ENCODE data around the gene TWNK.
A peak's percentile ranks its signal among the peaks of the same experiment; 100 is the strongest.

Gene TWNK

DNA sequence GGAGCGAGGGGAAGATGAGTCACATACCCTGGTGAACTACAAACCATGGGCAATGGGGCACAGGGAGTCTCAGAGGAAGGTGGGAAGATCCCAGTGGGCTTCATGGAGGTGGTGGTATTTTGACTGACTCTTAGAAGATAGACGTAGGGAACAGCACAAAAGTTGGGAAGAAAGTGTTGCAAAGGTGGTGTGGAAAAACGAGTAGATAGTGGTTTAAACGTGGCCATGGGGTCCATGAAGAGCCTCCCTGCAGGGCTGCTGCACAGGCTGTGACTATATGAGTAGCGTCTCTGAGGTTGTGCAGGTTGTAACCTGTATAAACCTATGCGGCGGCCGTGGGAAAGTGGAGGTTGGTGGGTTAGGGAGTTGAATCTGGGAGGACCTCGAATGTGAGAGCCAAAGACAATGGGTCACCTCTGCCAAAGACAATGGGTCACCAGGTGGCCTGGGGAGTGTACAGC is 26.1 kb downstream of the TWNK start:
- DNase-seq = no peak

DNA sequence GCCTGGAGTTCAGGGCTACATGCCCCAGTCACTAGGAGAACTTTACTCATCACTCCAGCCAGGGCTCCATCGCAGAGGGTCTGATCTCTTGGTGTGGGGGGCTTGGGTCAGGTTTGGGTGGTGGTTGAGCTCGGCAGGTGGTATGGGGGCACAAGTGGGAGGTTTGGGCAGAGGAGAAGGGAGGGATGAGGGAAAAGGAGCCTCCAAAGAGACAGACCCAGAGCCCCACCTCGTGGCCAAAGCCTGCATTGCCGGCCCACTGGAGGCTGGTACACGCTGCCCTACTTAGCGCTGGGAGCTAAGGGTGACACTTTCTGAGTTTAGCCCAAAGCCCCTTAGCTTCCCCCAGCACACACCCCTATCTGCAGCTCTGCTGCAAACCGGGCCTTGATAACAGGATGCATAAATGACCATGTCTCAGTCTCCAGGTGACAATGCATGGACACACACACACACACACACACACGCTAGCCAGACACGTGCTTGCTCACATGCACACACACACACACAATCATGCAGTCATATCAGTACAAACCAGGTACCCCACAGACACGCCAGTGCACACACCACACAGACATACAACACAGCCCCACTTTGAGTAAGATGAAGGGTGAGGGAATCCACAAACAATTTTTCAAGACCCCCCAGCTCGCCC is 27.0 kb downstream of the TWNK start:
- DNase-seq = peak; percentile 86

DNA sequence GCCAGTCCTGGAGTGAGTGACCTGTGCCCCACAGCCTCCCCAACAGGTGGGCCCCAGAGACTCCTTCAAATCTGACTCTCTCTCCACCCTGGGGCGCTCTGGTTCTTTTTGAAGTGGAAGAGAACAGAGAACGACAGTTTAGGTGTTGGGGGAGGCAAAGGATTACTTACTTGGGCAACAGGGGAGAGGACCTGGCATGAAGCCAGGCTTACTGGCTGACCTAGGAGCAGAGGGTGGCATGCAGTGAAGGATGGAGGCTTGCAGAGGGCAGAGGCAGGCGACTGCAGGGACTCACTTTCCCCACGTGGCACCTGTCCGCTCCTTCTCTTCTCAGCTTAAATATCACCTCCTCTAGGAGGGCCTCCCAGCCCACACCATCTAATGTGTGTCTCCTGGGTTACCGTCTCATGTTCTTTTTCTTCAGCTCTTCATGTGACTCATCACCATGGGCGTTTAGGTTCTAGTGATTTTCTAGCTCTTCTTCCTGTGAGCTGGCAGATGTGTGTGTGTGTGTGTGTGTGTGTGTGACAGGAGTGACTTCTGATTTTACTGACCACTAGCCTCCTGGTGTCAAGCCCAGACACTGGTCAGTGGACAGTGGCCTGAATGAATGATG is 27.7 kb downstream of the TWNK start:
- peak; percentile 47 for DNase-seq

DNA sequence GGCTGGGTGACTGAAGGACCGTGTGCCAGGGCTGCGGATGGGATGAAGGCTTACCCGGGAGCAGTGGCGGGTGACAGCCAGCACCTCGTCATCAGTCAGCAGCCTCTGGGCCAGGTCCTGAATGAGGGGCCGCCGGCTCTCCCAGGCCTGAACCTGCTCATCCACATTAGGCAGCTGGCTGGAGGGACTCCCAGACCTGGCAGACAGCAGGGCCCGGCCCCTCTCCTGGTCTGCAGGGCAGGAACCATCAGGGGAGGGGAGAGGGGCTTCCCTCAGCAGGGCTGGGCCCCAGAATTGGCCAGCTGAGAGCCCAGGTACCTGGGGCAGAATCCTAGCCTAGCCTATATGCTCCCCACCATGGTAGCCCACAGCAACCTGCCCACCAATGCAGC is 28.2 kb downstream of the TWNK start:
- no peak for DNase-seq

DNA sequence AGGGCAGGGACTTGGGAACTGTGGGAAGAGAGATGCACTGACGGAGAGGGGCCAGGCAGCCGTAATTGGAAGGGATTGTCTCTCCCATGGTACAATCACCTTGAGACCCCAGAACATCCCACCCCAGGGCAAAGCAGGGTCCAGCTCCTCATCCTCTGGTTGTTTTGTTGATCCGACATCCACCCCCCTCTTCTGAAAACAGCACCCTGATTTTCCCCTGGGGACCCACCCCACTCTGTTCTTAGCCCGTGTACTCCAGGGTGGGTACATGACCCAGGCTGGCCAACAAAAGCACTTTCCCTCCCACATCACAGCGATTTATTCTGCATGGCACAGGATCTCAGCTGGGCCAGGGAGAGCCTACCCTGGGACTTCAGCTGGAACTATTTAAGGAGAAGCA is 29.5 kb downstream of the TWNK start:
- DNase-seq = no peak

DNA sequence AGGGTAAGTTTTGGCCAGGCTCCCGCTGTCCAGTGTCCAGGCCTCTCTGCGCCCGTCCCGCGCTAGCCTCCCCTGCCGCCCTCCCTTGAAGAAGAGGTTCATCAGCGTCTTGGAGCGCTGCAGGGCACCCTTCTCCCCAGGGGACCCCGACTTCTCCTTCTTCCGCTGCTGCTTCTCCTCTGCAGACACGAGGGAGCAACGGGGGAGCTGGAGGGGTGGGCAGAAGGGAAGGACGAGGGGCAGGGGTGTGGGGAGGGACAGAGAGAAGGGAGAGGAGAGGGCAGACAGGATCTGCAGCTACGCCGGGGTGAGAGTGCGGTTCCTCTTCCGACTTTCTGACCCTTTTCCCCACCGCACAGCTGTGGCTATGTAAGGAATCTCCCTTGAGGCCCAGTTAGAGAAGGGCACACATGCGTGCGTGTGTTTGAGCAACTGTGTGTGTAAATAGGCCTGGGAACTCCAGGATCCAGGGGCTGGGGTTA is 30.8 kb downstream of the TWNK start:
- no peak for DNase-seq

DNA sequence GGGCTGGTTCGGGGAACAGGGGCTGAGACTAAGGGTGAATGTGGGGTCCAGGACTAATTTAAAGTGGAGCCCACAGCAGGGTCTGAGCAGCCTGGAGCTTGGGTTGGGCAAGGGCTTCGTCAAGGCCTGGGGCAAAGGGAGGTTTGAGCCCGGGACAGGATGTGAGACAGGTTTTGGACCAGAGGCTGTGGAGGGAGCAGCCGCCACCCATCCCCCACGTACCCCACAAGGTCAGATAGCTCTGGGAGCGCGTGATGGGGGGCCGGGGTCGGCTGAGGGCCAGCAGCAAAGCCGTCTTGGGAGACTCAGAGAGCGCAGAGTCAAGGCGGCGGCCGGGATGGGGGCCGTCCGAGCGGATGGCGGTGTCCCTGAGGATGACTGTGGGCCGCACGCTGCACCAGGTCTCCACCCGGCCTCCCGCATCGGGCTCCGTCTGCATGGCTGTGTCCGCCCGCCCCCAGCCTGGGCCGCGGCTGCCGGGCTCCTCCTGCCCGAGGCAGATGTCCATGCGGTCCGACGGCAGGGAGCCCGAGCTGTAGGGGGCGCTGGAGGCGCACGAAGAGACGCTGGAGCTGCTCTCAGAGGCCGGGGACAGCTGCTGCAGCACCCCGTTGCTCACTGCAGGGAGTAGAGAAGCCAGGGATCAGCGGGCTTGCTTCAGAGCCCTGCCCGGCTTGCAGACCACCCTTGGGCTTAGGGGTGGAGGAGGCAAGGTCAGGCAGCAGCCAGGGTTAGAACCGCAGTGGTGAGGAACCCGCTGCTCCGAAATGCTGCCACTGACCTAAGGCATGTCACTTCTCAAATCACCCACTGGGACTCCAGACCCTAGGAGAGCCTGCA is 31.5 kb downstream of the TWNK start:
- DNase-seq = peak; percentile 88

DNA sequence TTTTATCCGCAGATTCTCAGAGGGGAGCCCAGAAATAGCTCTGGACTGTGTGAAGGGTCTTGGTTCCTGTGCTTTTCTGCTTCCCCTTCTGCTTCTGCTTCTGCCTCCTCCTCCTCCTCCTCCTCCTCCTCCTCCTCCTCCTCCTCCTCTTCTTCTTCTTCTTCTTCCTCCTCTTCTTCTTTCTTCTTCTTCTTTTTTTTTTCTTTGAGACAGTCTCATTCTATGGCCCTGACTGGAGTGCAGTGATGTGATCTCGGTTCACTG is 32.0 kb downstream of the TWNK start:
- DNase-seq = no peak

DNA sequence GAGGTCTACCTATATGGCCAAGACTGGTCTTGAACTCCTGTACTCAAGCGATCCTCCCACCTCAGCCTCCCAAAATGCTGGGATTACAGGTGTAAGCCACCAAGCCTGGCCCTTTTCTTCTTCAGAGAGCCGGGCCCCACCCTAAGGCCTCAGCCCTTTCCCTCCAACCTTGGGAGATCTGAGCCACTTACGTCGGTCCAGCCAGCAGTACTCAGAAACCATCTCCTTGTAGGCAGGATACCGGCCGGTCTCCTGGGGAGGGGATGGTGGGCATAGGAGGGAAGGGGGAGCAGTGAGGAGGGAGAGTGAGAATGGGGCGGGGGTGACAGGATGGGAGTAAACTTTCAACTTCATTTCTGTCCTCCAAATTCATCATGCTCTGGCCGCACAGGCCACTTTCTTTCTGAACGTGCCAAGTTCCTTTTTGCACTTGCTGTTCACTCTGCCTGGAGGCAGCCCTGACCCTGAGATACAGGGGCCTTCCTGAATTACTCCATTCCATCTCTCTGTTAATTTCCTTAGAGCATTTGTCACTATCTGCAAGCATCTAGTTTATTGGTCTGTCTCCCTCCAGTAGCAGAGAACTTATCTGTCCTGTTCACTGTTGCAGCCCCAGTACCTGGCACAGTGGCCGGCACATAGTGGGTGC is 33.2 kb downstream of the TWNK start:
- DNase-seq = no peak

DNA sequence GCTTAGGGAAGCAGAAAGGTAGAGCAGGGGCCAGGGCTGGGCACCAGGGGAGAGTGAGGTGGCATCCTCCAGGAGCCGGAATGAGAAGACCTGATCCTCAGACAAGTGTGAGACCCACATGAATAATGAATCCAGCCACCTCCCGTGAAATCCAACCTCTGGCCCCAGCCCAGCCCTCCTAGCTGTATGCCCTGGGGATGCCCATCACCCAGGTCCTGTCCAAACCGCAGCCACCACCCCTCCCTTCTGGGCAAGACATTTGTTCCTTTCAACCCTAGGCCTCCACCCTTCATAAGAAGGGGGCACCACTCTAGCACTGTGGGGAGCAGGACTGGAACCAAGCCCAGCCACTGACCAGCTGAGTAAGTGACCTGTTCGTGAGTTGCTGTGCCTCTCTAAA is 33.9 kb downstream of the TWNK start:
- no peak for DNase-seq

DNA sequence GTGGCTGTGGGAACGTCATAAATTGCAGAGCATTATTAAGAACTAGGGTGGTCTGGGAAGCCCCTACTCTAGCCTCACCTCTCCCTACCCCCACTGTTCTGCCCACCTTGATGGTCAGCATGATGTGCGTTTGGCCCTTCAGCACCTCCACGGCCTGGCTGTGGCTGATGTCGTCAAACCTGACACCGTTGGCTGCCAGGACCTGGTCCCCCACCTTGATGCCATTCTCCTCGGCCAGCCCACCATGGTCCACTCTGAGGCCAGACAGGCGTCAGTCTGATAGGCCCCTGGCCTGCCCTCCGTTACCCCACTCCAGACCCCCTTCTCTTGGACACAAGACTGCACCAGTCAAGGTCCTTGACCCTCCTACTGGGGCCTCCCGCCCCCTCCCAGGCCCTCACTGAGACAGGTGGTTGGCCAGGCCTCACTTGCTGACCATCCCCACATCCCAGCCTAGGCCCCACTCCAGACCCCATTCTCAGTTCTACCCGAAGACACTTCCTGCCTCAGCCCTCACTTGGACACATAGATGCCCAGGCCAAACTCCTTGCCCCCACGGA is 34.4 kb downstream of the TWNK start:
- DNase-seq = no peak

DNA sequence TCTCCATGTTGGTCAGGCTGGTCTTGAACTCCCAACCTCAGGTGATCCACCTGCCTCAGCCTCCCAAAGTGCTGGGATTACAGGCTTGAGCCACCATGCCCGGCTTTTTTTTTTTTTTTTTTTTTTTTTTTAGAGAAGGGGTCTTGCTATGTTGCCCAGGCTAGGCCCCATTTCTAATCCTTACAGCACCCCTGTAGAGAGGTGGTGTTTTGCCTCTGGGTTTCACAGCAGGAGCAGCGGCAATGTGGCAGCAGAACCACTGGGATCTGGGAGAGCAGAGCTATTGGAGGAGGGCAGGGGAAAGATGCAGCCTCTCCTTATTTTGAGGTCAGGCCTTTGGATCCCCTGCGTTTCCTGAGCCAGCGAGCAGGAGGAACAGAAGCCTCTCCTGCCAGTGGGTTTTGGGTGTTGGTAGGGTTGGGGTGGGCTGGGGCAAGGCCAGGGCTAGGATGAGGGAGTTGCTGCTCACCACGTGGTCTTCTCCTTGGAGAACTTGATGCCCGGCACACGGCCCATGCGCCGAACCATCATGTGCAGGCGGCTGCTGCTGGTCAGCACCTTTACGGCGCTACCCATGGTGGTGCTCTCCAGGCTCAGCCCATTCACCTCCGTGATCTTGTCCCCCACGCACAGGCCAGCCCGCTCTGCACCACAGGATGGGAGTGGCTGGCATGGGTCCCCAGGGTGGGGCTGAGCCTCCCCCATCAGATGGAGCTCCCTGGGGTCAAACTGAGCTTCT is 35.8 kb downstream of the TWNK start:
- DNase-seq = no peak

DNA sequence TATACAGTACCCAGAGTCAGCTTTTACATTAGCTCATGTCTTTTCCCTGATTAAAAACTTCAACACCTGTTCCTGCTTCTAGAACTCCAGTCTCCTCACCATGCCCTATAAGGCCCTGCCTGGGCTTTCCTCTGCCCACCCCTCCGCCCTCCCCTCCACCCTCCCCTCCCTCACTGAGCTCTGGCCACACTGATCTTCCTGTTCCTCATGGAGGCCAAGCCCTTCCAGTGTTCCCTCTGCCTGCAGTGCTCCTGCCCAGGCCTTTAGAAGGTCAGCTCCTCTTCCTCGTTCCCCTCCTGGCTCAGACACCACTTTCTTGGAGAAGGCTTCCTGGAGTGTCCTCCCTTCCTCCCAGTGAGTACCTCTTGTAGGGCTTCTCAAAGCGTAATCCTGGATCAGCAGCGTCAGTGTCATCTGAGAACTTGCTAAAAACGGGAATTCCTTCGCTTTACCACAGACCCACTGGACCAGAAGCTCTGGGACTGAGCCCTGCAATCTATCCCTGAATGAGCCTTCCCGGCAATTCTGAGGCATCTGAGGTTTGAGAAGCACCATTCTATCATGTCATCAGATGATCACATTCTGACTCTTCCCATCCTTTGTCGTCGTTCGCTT is 39.9 kb downstream of the TWNK start:
- no peak for DNase-seq

DNA sequence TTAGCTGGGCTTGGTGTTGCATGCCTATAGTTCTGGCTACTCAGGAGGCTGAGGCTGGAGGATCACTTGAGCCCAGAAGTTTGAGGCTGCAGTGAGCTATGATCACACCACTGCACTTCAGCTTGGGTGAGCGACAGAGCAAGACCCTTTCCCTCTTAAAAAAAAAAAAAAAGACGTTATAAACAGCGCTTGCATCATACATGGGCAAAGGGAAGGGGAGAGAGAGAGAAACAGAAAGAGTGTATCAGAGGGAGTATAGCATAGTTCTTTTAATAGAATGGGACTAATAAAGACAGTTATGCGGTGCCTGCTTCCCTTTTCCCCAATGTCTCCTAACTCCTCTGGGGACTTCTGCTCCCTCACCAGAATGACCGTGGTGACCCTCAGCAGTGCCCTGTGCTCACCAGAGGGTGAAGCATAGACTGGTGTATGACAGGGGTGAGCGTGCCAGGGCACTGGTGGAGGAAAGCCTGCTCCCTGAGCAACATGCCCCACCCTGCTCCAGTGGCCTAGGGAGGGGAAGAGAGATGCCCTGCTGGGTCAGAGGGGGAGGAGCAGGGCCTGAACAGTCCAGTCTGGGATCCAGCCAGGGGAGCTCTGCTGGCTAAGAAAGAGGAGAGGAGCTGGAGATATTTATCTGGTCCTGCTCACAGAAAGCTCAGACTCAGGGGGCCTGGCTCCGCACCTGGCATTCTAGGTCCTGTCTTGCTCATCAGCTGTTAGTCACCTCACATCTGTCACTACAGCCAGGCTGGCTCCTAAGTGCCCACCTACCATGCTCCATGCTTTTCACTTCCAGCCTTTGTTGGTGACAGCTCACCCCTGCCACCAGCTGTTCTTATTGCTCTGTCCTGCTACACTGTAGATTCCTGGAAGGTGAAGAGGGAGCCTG is 41.3 kb downstream of the TWNK start:
- no peak for DNase-seq

DNA sequence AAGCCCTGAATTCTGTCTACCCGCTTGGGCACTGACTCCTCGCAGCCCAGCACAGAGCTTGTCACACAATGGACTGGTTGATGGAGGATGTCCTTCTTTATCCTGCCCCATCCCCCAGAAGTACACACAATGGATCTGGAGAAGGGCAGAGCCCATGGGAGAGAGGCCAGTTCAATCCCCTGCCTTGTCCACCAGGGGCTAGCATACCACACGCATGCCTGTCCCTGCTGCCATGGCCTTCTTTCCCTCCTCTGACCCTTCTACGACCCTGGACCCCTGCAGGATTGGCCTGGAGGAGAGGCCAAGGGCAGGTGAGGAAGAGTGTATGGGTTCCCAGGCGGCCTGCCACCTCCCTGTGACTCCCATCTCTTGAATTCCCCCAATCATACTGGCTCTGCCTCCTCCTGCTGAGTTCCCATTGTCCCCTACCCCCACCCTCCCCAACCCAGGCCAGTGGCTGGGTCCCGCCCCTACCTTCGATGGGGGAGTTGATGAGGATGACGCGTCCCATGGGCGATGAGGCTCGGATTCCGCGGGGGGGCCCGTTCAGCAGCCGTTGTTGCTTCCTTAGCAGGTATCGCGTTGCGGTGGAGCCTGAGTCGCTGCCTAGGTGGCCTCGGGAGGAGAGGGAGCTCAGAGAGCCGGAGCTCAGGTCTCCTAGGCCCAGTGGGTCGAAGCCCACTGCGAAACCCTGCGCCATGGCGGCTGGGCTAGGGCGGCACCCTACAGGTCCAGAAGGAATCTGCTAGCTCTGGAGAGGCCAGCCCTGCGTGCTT is 42.4 kb downstream of the TWNK start:
- DNase-seq = no peak

DNA sequence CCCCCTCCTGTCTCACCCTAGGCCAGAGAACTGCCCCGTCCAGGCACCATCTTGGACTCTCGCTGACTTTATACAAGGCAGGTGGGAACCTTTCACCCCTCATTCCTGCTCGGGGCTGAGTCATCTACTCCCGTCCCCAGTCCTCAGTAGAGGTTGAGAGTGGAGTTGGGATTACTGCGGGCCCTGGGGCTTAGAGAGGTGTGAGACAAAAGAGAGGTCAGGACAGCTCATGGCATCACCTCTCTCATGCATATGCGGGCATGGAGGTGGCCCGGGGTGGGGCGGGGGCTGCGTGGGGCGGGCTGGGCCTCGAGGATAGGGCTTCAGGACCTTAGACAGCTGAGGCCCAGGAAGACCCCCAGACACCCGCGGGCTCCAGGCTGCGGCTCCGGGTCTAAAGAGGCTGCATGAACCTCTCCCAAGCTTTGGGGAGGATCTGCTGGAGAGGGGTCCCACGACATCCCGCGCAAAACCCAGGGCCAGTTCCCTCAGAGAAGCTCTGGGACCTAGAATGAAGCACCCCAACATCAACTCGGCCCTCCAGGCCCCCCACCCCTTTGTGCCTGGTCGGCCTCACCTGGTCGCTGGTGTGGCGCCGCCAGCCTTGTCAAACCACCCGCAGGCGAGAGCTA is 43.3 kb downstream of the TWNK start:
- DNase-seq = no peak

DNA sequence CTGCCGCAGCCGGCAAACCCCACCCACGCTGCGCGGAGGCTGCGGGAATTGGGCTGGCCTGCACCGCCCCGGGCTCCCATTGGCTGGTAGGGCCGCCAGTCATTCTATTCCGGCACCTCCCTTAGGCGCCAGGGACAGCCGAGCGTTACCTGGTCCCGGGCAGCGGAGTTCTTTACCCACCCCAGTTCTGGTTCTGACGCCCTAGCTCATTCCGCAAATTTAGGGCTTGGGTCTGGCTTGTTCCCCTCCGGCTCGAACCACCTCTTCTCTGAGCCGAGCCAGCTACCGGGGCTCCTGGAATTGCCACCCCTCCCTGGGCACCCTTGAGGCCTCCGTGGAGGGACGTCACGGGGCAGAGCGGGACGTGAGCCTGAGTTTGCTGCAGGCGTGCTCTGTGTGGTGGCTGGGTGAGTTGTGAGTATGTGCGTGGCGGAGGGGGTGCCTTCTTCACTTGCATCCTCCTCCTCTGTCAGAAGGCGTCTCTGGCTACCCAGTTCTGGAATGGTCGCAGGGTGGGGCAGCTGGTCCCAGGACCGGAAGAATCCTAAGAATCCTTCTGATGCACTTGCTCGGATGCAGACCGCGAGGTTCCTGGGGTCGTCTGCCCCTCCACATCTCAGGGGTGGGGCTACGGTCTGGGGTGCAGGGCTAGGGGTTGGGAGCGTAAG is 43.9 kb downstream of the TWNK start, which contains the start of the genes PDZD7 and SFXN3:
TSS of gene PDZD7 (minus strand) at position 2 of the 668 bp plus-strand sequence. CDS start 910 bp downstream, outside the sequence.
TSS of gene SFXN3 (plus strand) at position 107 of the 668 bp plus-strand sequence. CDS start 3,461 bp downstream, outside the sequence.
- DNase-seq = peak; percentile 94

DNA sequence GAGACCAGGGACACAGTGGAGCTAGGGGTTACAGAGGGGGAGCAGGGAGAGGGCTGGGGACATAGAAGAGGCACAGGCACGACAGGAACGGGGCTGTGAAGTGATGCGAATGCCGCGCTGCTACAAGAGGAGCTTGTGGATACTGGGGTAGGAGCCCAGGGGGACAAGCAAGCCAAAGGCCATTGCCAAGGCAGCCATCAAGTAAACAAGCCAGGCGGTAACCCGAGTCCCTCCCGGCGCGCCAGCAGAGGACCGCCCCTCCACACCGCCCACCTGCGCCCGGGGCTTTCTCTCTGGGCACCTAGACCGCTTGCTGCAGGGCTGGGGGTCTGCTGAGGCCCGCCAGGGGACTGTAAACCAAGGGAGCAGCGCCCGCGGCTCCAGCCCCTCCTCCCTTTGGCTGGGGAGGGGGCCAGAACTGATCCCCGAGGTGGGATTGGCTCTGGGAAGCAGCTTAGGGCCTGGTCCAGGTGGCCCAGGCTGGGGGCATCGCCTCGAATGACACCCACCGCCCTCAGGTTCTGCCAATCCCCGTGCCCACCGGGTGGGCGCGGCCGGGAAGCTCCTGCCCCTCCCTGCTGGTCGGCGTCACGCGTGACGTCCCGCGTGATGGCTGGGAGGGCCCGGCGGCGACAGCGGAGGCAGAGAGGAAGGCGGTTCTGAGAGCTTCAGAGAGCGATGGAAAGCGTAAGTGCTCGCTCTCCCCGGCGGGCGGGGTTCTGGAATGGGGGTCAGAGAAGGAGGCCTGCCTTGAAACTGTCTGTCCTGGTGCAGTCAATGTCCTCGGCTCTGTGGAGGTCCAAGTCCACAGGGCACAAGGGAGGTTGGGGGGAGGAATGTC is 44.7 kb downstream of the TWNK start:
- peak; percentile 72 for DNase-seq

Measured in hematopoietic multipotent progenitor cell treated with erythropoietin and hydrocortisone succinate and interleukin-3 and kit ligand, for 6 days (in vitro differentiated cells).